Adipocyte (in vitro differentiated cells): ENCODE data around the gene ZNF451.
A peak's percentile ranks its signal among the peaks of the same experiment; 100 is the strongest.

Source experiments
- DNase-seq: peaks from one replicate; pipeline ENCODE4 v3.0.0-alpha.2; 2015; ENCODE audit warnings: low read depth
- H3K27me3 ChIP-seq: replicated peaks from 2 replicates; pipeline ENCODE4 v1.7.0; 2013; ENCODE audit warnings: mild to moderate bottlenecking, low read length, moderate library complexity; ENCODE audit not compliant: control insufficient read depth, insufficient read depth
- H3K36me3 ChIP-seq: 2 replicates; pipeline ENCODE4 v1.7.0; 2013; ENCODE audit warnings: low read length, mild to moderate bottlenecking, moderate library complexity; ENCODE audit not compliant: control insufficient read depth, insufficient read depth, severe bottlenecking
- H3K4me1 ChIP-seq: 2 replicates; pipeline ENCODE4 v1.7.0; 2013; ENCODE audit warnings: mild to moderate bottlenecking, low read length, moderate library complexity; ENCODE audit not compliant: control insufficient read depth, insufficient read depth
- H3K4me3 ChIP-seq: 2 replicates; pipeline ENCODE4 v1.7.0; 2013; ENCODE audit warnings: mild to moderate bottlenecking, low read length, moderate library complexity
- H3K9ac ChIP-seq: 2 replicates; pipeline ENCODE4 v1.7.0; 2013; ENCODE audit warnings: mild to moderate bottlenecking, low read length, moderate library complexity
- H3K9me3 ChIP-seq: 2 replicates; pipeline ENCODE4 v1.7.0; 2013; ENCODE audit warnings: mild to moderate bottlenecking, low read length, moderate library complexity; ENCODE audit not compliant: control insufficient read depth

Gene ZNF451

GRCh38 chr6:57130661-57131177, 40.7 kb downstream of the ZNF451 start:
- Histone ChIP-seq H3K9me3 (no peaks in the 10 kb centered on the region), H3K4me3 (no peak overlapping the region), H3K9ac (no peak overlapping the region), H3K36me3 (peaks cover 40% of the 10 kb centered on the region), H3K4me1 (peaks cover 8% of the 10 kb centered on the region), H3K27me3 (no peaks in the 10 kb centered on the region)
- no peak for DNase-seq

DNA sequence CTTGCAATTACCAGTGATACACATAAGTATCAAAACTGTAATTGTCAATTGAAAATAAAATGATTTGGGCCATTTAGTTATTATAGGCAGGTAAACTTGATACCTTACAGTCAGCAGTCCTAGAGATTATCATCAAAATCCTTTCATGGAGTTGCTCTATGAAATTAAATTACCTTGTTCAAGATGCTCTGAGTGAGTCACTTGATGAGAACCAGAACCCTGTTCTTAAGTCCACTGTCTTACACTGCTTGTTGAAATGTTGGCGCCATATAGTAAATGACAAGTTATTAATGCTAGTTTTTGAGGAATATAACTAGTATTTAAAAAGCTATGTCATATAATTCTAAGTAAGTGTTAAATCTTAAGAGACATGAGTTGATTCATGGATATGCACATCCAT, 45.0 kb downstream of the ZNF451 start:
- H3K4me3 ChIP-seq = no peak overlapping the region
- H3K9ac ChIP-seq = no peak overlapping the region
- H3K36me3 ChIP-seq = peaks cover 45% of the 10 kb centered on the region
- DNase-seq = no peak
- H3K4me1 ChIP-seq = peaks cover 8% of the 10 kb centered on the region
- H3K27me3 ChIP-seq = no peaks in the 10 kb centered on the region
- no peaks in the 10 kb centered on the region for H3K9me3 ChIP-seq

- no peak overlapping the region for H3K4me3 ChIP-seq
- no peaks in the 10 kb centered on the region for H3K27me3 ChIP-seq
- H3K9ac ChIP-seq = no peak overlapping the region
- DNase-seq = peak; percentile 46
- H3K36me3 ChIP-seq = peaks cover 43% of the 10 kb centered on the region
- peaks cover 6% of the 10 kb centered on the region for H3K4me1 ChIP-seq
- H3K9me3 ChIP-seq = no peaks in the 10 kb centered on the region
Observed at GRCh38 chr6:57135885-57136284, 45.9 kb downstream of the ZNF451 start.

DNA sequence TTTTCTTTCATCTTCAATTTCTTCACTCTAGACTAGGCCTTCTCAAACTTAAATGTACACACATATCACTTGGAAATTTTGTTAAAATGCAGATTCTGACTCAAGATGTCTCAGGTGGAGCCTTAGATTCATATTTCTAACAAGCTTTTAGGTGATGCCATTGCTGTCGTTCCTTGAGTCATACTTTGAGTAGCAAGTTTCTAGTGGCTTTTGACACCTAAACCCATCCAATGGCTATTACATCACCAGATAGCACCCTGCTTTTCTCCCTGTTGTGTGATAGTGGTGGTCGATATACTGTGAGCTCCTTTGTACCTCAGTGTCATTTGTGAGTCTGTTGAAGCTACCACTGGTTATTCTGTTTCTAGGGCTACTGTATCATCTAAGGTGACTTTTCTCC, 47.4 kb downstream of the ZNF451 start:
- H3K9me3 ChIP-seq = no peaks in the 10 kb centered on the region
- H3K36me3 ChIP-seq = peaks cover 53% of the 10 kb centered on the region
- no peaks in the 10 kb centered on the region for H3K4me1 ChIP-seq
- no peaks in the 10 kb centered on the region for H3K27me3 ChIP-seq
- DNase-seq = no peak
- no peak overlapping the region for H3K9ac ChIP-seq
- no peak overlapping the region for H3K4me3 ChIP-seq

DNA sequence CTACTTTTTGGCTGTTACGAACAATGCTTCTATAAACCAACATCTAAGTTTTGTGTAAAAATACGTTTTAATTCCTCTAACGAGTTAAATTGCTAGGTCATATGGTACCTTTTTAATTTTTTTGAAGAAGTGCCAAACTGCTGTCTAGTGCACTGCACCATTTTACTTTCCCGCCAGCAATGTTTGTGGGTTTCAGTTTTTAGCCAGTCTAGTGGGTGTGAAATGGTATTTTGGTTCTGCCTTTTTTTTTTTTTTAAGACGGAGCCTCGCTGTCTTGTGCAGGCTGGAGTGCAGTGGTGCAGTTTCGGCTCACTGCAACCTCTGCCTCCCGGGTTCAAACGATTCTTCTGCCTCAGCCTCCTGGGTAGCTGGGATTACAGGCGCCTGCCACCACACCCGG, 48.0 kb downstream of the ZNF451 start:
- no peak overlapping the region for H3K9ac ChIP-seq

GRCh38 chr6:57141451-57142177, 51.6 kb downstream of the ZNF451 start:
- Histone ChIP-seq H3K36me3 (peaks cover 48% of the 10 kb centered on the region), H3K27me3 (no peaks in the 10 kb centered on the region), H3K4me3 (no peak overlapping the region), H3K9ac (no peak overlapping the region), H3K9me3 (no peaks in the 10 kb centered on the region), H3K4me1 (no peaks in the 10 kb centered on the region)
- DNase-seq = no peak

More for the DNA sequence above, 48.0 kb downstream of the ZNF451 start:
- Histone ChIP-seq H3K9me3 (no peaks in the 10 kb centered on the region), H3K4me3 (no peak overlapping the region), H3K27me3 (no peaks in the 10 kb centered on the region), H3K4me1 (no peaks in the 10 kb centered on the region), H3K36me3 (peaks cover 57% of the 10 kb centered on the region)
- DNase-seq = no peak

DNA sequence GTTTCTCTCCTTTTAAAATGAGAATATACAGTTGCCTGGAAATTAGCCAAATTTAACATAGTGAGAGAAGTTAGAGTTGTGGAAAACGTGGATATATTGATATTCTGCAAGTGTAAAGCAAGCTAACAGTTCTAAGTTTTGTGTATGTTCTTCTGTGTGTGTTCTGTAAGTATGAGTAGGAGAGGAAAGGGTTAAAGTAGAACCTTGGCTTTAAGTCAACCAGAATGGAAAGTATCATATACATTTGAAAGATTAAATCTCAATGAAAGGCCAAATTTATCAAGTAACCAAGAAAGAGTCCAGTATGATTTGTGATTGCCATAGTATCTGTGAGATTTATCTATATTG, 52.2 kb downstream of the ZNF451 start:
- DNase-seq = no peak
- Histone ChIP-seq H3K4me3 (no peak overlapping the region), H3K9ac (no peak overlapping the region), H3K4me1 (no peaks in the 10 kb centered on the region), H3K36me3 (peaks cover 47% of the 10 kb centered on the region), H3K9me3 (no peaks in the 10 kb centered on the region), H3K27me3 (no peaks in the 10 kb centered on the region)

DNA sequence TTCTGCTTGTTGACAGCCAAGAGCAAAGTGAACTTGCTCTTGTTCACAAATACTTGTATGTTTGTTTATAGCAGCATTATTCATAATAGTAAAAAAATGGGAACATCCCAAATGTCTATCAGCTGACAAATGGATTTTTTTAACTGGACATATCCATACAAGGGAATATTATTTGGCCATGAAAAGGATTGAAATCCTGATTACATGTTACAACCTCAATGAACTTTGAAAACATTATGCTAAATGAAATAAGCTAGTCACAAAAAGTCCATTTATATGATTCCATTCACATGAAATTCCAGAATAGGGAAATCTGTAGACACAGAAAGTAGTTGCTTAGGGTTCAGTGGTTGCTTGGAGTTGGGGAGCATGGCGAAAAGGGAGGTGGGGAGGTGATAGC, 53.7 kb downstream of the ZNF451 start:
- Histone ChIP-seq H3K9ac (no peak overlapping the region), H3K4me1 (no peaks in the 10 kb centered on the region), H3K4me3 (no peak overlapping the region), H3K36me3 (peaks cover 56% of the 10 kb centered on the region), H3K9me3 (no peaks in the 10 kb centered on the region), H3K27me3 (no peaks in the 10 kb centered on the region)
- no peak for DNase-seq

- H3K4me3 ChIP-seq = no peak overlapping the region
- H3K9me3 ChIP-seq = no peaks in the 10 kb centered on the region
- DNase-seq = no peak
- H3K9ac ChIP-seq = no peak overlapping the region
- H3K4me1 ChIP-seq = no peaks in the 10 kb centered on the region
- H3K27me3 ChIP-seq = no peaks in the 10 kb centered on the region
- peaks cover 65% of the 10 kb centered on the region for H3K36me3 ChIP-seq
Observed at GRCh38 chr6:57147401-57147800, 57.4 kb downstream of the ZNF451 start.

- Histone ChIP-seq H3K4me1 (no peaks in the 10 kb centered on the region), H3K27me3 (no peaks in the 10 kb centered on the region), H3K9me3 (no peaks in the 10 kb centered on the region), H3K36me3 (peaks cover 65% of the 10 kb centered on the region), H3K9ac (no peak overlapping the region), H3K4me3 (no peak overlapping the region)
- DNase-seq = no peak
Observed at GRCh38 chr6:57147955-57148858, 58.2 kb downstream of the ZNF451 start.

GRCh38 chr6:57158658-57159057, 68.7 kb downstream of the ZNF451 start:
- Histone ChIP-seq H3K27me3 (no peaks in the 10 kb centered on the region), H3K36me3 (peaks cover 68% of the 10 kb centered on the region), H3K4me1 (peaks cover 10% of the 10 kb centered on the region), H3K9ac (no peak overlapping the region), H3K4me3 (no peak overlapping the region), H3K9me3 (no peaks in the 10 kb centered on the region)
- no peak for DNase-seq
